ENCODE results near the gene FLT4.

GRCh38 chr5:180555168-180555921, 94.1 kb downstream of the FLT4 start:
- TF ChIP-seq EZH2phosphoT487 (IDR thresholded peaks at IDR 0.05; ENCODE audit: borderline replicate concordance, low read length): no peak
- no peak for TF ChIP-seq CTCF (IDR thresholded peaks at IDR 0.05; ENCODE audit: low read depth, low read length, poor library complexity, severe bottlenecking)

All from DOHH2 (cell line).